Raji (cell line): ENCODE measurements around the gene HOXD3.

Source experiments
- POLR2A ChIP-seq: IDR thresholded peaks from 2 replicates; pipeline ENCODE4 v1.6.1; 2011; ENCODE audit warnings: low read depth, low read length, control low read depth; ENCODE audit not compliant: insufficient read depth

HOXD3 gene

DNA sequence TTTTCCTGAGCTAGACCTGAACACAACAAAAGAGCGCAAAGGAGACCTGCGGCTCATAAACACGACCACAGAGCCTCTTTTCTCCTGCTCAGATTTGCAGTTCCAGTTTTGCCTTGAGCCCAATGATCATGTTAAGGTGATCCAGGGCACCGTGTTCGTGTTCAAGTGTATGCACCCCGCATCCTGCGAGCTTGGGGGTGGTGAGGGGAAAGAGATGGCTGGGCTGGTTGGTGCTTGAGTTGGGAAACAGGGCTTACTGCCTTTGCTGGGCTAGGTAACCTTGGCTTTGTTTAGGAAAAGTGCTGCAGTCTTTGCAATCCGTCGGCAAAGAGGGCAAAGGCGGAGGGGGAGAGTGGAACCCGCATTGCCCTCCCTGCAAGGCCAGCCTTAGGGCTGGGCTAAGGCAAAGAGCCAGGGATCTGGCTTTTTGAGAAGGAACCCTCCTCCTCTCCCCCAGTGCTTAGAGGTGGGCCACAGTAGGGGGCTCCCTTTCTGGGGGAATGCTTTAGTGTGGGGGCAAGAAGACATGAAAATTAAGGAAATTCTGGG is 39.2 kb upstream of the HOXD3 start:
- no peak for TF ChIP-seq POLR2A

- no peak for TF ChIP-seq POLR2A
These were observed 38.3 kb upstream of the HOXD3 start for GRCh38 chr2:176118601-176119339.

DNA sequence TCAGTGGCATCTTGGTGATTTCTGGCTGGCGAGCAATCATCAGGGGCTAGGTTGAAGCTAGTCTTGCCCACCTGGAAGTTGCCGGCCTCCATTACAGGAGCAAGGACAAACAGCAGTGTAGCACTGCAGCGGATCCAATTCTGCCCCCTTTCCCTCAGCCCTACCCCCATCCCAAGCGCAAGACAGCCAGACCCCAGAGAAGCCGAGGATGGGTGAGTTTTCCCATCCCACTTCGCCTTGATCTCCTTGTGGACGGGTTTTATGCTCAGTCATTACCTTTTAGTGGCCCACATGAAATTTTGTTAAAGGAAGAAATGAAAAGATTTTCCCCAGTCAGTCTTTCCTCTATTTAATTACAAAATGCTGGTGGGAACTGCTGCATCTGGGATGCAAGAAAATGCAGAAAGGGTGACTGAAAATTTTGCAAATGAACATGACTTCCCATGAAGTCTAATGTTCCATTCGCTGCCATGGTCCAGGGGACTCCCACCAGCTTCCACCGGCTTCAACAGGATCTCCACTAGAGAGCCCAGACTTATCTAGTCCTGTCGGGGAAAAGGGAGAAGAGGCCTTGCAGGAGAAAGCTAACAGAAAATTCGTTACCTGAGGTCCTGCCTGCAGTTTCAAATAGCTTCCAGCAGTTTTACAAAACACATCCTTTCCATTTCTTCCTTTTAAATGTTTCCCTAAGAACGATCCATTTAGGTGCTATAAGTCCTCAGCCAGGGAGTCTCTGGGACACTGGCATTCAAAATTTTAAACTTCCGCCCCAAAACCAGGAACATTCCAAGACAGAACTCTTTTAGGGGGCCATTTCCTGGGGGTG is 36.5 kb upstream of the HOXD3 start:
- TF ChIP-seq POLR2A: no peak

DNA sequence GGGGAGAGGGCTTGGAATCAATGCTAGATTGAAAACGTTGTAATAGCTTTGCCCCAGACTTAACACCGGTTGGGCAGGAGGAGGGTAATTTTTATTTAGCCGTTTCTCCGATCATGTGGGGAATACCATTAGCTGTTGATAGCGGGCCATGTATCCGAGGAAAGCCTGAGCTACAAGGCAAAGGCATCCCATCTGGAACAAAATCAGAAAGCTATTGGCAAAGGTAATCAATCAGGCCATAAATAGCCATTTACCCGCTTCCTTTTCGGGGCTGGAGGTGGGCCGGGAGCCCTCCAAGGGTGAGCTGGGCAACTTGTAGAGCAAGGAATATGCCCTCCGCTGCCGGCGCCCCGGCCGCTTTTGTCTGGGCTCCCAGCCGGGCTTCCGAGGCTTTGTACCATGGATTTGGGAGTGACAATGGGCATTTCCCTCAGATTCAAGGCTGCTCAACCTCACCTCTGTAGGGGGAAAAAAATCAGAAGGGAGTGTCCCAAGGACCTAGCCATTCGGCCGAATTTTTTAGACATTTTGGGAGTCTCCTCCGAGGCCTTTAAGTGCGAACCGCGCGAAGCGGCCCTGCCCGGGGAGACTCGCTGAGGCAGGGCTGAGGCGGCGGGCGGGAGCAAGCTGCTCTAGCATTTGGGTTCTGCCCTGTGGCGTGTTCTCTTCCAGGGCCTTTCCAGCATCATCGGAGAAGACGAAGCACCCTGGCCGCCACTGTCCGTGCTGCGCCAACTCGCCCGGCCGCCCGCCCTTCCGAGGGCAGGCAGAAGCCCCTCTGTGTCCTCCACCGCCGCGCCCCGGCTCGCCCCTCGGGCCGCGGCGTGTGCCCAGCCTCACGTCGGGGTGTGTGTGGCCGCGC is 35.7 kb upstream of the HOXD3 start:
- no peak for TF ChIP-seq POLR2A

DNA sequence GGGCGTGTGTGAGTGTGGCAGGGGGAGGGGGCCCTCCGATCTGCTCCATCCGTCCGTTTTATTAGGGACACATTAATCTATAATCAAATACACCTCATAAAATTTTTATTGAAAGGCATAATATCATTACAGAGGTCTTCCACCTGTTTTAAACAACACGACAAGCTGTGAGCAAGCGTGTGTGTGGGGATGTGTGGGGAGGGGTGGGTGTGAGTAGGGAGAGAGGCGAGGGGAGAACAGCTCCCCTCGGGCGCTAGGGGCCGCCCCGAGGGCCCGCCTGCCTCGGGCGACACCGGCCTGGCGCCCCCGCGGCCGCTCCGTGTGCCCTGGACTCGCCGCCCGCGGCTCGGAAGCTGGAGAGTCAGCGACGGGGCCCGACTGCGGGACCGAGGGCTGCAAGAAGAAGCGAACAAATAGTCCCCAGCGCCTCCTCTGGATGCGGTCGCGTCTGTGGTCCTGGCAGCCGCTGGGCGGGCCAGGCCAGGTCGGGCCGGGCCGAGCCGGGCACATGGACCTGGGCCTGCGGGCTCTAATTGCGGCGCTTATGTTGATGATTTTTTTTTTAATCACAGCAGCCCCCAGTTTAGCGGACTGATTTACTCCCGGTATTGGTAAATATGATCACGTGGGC is 34.9 kb upstream of the HOXD3 start:
- no peak for TF ChIP-seq POLR2A

DNA sequence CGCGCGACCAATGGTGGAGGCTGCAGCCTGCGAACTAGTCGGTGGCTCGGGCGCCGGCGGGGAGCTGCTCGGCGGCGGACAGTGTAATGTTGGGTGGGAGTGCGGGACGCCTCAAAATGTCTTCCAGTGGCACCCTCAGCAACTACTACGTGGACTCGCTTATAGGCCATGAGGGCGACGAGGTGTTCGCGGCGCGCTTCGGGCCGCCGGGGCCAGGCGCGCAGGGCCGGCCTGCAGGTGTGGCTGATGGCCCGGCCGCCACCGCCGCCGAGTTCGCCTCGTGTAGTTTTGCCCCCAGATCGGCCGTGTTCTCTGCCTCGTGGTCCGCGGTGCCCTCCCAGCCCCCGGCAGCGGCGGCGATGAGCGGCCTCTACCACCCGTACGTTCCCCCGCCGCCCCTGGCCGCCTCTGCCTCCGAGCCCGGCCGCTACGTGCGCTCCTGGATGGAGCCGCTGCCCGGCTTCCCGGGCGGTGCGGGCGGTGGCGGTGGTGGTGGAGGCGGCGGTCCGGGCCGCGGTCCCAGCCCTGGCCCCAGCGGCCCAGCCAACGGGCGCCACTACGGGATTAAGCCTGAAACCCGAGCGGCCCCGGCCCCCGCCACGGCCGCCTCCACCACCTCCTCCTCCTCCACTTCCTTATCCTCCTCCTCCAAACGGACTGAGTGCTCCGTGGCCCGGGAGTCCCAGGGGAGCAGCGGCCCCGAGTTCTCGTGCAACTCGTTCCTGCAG is 34.3 kb upstream of the HOXD3 start, which contains the start of gene HOXD9:
Gene HOXD9, plus strand, starts transcription at position 37 of the 728 bp plus-strand sequence. Its CDS starts 50 bp downstream, at position 87.
- TF ChIP-seq POLR2A: no peak

- TF ChIP-seq POLR2A: no peak
These were observed 33.5 kb upstream of the HOXD3 start for GRCh38 chr2:176123411-176124109.

DNA sequence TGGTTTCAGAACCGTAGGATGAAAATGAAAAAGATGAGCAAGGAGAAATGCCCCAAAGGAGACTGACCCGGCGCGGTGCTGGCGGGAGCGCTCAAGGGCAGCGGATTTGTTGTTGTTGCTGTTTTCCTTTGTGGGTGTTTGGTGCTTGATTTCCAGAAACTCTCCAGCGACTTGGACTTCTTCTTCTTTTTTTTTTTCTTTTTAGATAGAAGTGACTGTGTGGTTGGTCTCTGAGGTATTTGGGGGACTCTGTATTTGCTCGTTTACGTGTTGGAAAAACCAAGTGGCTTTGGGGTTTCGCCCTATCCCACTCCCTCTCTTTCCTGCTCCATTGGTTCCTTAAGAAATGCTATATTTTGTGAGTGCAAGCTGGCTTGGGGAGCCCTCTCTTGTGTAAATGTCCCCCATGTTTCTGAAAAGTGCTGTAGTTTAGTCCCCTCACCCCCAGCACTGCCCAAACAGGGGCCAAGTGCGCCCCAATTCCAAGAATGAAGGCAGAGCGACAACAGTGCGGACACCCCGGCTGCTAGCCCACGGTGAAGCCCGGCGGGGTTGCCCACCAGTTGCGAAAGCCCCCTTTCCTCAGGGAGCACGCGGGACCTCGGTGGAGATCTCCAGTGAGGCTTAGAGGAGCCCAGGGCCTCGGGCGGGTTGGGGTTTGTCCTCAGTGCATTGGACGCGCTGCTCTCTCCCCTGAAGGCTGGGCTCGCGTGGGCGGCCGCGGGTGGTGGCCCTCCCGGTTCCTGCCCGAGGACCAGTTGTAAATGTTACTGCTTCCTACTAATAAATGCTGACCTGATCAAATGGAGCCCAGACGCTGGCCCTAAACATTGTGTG is 32.8 kb upstream of the HOXD3 start:
- no peak for TF ChIP-seq POLR2A

DNA sequence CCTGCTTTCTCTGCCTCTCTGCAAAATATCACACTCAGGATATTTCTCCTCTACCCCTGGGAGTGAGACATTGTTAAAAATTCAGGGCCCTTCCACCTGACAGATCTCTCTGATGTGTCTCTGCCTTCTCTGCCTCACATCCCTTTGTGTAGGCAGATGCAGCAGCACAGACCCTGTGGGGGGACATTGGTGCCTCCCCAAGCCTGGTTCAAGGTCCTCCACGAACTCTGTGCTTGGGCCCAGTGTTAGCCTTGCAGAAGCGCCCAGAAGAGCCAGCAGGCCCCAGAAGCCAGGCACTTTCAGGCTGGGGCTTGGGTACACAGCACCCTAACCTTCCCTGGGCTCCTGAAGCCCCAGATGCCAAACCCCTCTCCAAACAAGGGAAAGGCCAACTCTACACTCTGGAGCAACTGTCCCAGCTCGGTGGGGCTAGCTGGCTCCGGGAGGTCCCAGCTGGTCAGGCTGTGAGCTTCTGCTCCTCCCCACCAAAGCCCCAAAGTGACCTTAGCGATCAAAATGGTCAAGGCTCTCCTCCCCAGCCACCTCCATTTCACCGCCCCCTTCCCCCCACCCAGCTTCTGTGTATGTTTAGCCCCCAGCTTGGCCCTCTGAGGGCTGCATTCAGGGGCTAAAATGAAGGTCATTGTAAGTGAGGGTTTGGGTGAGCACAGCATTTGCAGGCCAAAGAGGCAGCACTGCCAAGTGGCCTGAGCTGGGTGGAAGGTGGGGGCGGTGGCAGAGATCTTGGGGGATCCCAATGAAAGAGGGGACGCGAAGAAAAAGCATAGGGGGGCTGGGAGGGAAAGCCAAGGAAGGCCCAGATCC is 31.9 kb upstream of the HOXD3 start:
- TF ChIP-seq POLR2A: no peak

- no peak for TF ChIP-seq POLR2A
These were observed 31.4 kb upstream of the HOXD3 start for GRCh38 chr2:176125772-176126054.

GRCh38 chr2:176126929-176127773 is 30.0 kb upstream of the HOXD3 start:
- TF ChIP-seq POLR2A: no peak
